Spleen (tissue), 7 donors: ENCODE results near the gene FRMD5.

ENCODE experiments used
- CTCF ChIP-seq, 11 experiments: fragments of 200-600 bp in 7 of 11; fragments of 450-650 bp in 4 of 11; sonication (generic) in 4 of 11; IDR thresholded peaks in 8 of 11; conservative IDR thresholded peaks in 3 of 11; 1 replicate in 7 of 11; 2 replicates in 4 of 11; pipeline versions ENCODE4 v1.4.0 to v1.8.0; 2016 to 2021; ENCODE audit warnings: antibody characterized with exemption in 11 of 11, inconsistent platforms in 4 of 11, mild to moderate bottlenecking in 1 of 11
- POLR2A ChIP-seq, 3 donors: fragments of 450-650 bp; IDR thresholded peaks; one replicate each; pipeline ENCODE4 v1.5.1; 2017; ENCODE audit warnings: antibody characterized with exemption in 3 of 3, mild to moderate bottlenecking in 1 of 3
- POLR2AphosphoS5 ChIP-seq, 3 donors: sonication (generic); formaldehyde crosslinking; IDR thresholded peaks; one replicate each; pipeline ENCODE4 v1.5.1; 2017; ENCODE audit warnings: antibody characterized with exemption in 3 of 3
- donor health status: DM: no; HTN: no; CAD: no; lungs with moderate emphysema.
- donor health status: DM: no; HTN: no; CAD: no.
- donor health status: DM: no; HTN: no; CAD: no.

GRCh38 chr15:43930079-43930478 is 265.0 kb downstream of the FRMD5 start:
- TF ChIP-seq CTCF (IDR thresholded peaks at IDR 0.05 in 8 of 11, conservative IDR thresholded peaks at IDR 0.05 in 3 of 11) (no peak), POLR2A (IDR thresholded peaks at IDR 0.05) (no peak), POLR2AphosphoS5 (IDR thresholded peaks at IDR 0.05) (no peak)
